SW 1271 (cell line): ENCODE measurements around the gene SUSD5.
A peak's percentile ranks its signal among the peaks of the same experiment; 100 is the strongest.
"Not testable (repeated sequence)": the region's sequence is repeated elsewhere in the genome, so short reads cannot be mapped to it uniquely, and the experiment has no call there.

Experiments used
- DNase-seq, 2 experiments: peaks; one replicate each; lab custom pipeline; 2025; lab: John Stamatoyannopoulos, UW

SUSD5 gene

GRCh38 chr3:33152363-33153360, 65.9 kb downstream of the SUSD5 start:
- no peak for DNase-seq

GRCh38 chr3:33149342-33149741, 69.3 kb downstream of the SUSD5 start:
- no peak for DNase-seq

GRCh38 chr3:33146791-33147445, 71.7 kb downstream of the SUSD5 start:
- no peak for DNase-seq

- no peak for DNase-seq
These were observed 72.6 kb downstream of the SUSD5 start for GRCh38 chr3:33145901-33146580.

- no peak for DNase-seq
These were observed 73.2 kb downstream of the SUSD5 start for GRCh38 chr3:33145221-33145900.

- DNase-seq: no peak
These were observed 74.2 kb downstream of the SUSD5 start for GRCh38 chr3:33144433-33144832.

- DNase-seq: no peak
These were observed 77.6 kb downstream of the SUSD5 start for GRCh38 chr3:33141006-33141405.

- DNase-seq: no peak
These were observed 78.6 kb downstream of the SUSD5 start for GRCh38 chr3:33139996-33140395.

- not testable (repeated sequence) for DNase-seq
These were observed 79.5 kb downstream of the SUSD5 start for GRCh38 chr3:33139006-33139623.

- no peak for DNase-seq
These were observed 80.9 kb downstream of the SUSD5 start for GRCh38 chr3:33137691-33138090.

GRCh38 chr3:33134026-33134625, 84.5 kb downstream of the SUSD5 start:
- no peak for DNase-seq

GRCh38 chr3:33132019-33132360, 86.6 kb downstream of the SUSD5 start:
- no peak for DNase-seq

- peak; percentile 42 to 72 for DNase-seq
These were observed 87.1 kb downstream of the SUSD5 start for GRCh38 chr3:33131331-33132018.

GRCh38 chr3:33130144-33130543, 88.5 kb downstream of the SUSD5 start:
- DNase-seq: no peak

GRCh38 chr3:33128706-33129105, 89.9 kb downstream of the SUSD5 start:
- DNase-seq: peak in 1 of 2 experiments; percentile 9

GRCh38 chr3:33125840-33126239, 92.8 kb downstream of the SUSD5 start:
- no peak for DNase-seq

- no peak for DNase-seq
These were observed 94.0 kb downstream of the SUSD5 start for GRCh38 chr3:33124638-33125037.

- no peak for DNase-seq
These were observed 95.6 kb downstream of the SUSD5 start for GRCh38 chr3:33122991-33123390.

- DNase-seq: no peak
These were observed 98.7 kb downstream of the SUSD5 start for GRCh38 chr3:33119891-33120290.

GRCh38 chr3:33117461-33117860, 101.1 kb downstream of the SUSD5 start:
- DNase-seq: no peak
